SH-SY5Y (cell line): ENCODE results near the gene YIPF3.

ENCODE experiments used
- GATA2 ChIP-seq: IDR thresholded peaks from 2 replicates; pipeline ENCODE4 v1.6.1; 2011; ENCODE audit warnings: mild to moderate bottlenecking, low read depth, low read length
- GATA3 ChIP-seq: IDR thresholded peaks from 2 replicates; pipeline ENCODE4 v1.6.1; 2011; ENCODE audit warnings: low read depth, mild to moderate bottlenecking, low read length, moderate library complexity

DNA sequence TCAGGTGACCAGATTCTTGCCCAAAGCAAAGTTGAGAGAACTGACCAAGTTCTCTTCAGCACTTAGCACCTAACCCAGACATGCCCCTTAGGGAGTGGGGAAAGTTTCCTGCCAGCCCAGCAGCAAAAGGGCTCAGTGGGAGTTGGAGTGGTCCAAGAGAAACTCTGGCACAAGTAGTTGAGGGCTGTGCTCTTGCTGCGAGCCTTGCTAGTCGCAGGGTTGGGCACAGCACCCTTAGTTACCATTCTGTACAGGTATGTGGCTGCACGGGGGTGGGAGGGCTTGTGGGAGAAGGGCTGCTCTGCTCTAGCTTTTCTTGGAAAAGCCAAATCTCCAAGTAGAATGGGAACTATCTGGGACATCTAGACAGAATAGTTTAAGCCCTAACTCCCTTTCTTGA lies 6.6 kb upstream of the YIPF3 start:
- TF ChIP-seq GATA2, result no peak
- no peak for TF ChIP-seq GATA3
